GM21717 (cell line): ENCODE results near the gene ATF7IP.
"Not testable (repeated sequence)": the region's sequence is repeated elsewhere in the genome, so short reads cannot be mapped to it uniquely, and the experiment has no call there.

Experiments used
- ATAC-seq: cut with Tn5 transposase; IDR thresholded peaks from one replicate; pipeline ENCODE4 v1.9.1; 2021; ENCODE audit warnings: mild to moderate bottlenecking, moderate library complexity; ENCODE audit not compliant: unreplicated experiment

ATF7IP gene, protein sequence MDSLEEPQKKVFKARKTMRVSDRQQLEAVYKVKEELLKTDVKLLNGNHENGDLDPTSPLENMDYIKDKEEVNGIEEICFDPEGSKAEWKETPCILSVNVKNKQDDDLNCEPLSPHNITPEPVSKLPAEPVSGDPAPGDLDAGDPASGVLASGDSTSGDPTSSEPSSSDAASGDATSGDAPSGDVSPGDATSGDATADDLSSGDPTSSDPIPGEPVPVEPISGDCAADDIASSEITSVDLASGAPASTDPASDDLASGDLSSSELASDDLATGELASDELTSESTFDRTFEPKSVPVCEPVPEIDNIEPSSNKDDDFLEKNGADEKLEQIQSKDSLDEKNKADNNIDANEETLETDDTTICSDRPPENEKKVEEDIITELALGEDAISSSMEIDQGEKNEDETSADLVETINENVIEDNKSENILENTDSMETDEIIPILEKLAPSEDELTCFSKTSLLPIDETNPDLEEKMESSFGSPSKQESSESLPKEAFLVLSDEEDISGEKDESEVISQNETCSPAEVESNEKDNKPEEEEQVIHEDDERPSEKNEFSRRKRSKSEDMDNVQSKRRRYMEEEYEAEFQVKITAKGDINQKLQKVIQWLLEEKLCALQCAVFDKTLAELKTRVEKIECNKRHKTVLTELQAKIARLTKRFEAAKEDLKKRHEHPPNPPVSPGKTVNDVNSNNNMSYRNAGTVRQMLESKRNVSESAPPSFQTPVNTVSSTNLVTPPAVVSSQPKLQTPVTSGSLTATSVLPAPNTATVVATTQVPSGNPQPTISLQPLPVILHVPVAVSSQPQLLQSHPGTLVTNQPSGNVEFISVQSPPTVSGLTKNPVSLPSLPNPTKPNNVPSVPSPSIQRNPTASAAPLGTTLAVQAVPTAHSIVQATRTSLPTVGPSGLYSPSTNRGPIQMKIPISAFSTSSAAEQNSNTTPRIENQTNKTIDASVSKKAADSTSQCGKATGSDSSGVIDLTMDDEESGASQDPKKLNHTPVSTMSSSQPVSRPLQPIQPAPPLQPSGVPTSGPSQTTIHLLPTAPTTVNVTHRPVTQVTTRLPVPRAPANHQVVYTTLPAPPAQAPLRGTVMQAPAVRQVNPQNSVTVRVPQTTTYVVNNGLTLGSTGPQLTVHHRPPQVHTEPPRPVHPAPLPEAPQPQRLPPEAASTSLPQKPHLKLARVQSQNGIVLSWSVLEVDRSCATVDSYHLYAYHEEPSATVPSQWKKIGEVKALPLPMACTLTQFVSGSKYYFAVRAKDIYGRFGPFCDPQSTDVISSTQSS

DNA sequence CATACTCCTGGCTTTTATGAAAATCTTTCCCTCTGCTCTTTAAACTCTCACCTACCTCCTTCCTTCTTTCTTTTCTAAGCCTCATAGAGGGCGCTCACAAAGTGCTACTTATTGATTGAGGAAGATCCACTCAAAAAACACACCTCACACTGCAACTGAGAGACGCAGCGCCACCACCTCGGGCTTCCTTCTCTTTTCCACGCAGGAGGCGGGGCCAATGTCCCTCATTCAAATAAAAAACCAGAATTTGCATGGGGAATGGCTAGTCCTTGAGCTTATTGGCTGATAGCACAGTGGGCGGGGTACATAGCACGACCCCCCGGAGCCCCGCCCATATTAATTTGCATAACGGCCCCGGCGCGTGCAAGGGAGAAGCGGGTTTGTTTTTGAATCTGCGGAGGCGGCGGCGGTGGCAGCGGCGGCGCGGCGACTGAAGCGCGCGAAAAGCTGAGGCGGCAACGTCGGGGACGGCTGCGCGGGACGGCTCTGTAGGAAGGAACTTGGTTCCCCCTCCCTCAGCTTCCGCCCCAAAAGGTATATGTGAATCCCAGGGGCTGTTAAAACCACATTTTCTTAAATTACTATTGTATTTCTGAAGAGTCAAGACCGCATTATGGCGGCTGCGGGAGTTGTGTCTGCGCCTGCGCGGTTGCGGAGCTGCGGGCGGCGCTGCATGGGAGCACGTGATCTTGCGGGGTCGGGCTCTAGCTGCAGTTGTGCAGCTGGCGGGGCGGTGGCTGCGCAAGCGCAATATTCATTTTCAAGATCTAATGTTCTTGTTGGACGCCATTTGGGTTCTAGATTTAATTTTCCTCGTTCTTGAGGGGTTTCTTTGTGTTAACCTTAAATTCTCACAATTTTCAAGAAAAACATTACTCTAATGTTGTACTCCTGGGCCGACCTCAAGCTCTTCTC lies at the start of gene ATF7IP:
Gene ATF7IP (plus strand): TSS at position 389 of the 915 bp plus-strand sequence. CDS start 58,234 bp downstream, outside the sequence.
- peak; percentile 75 for ATAC-seq

DNA sequence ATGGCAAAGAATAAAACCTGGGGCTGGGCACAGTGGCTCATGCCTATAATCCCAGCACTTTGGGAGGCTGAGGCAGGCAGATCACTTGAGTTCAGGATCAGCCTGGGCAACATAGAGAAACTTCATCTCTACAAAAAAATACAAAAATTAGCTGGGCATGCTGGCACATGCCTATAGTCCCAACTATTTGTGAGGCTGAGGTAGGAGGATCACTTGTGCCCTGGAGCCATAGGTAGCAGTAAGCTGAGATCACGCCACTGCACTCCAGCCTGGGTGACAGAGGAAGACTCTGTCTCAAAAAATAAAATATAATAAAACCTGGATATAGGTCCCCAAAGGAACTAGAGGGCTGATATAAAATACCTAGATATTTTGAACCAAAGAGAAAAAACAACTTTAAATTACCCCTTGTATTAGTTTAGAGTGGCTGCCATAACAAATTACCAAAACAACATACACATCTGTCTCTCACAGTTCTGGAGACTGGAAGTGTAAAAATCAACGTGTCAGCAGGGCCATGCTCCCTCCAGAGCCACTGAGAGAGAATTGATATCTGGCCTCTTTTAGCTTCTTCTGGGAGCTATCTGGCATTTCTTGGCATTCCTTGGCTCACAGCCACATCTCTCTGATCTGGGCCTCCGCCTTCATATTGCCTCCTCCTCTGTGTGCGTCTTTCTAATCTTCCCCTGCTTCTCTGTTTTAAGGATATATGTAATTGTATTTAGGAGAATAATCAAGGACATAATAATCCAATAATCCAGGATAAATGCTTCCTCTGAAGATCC lies 47.9 kb upstream of the ATF7IP start:
- ATAC-seq = no peak

DNA sequence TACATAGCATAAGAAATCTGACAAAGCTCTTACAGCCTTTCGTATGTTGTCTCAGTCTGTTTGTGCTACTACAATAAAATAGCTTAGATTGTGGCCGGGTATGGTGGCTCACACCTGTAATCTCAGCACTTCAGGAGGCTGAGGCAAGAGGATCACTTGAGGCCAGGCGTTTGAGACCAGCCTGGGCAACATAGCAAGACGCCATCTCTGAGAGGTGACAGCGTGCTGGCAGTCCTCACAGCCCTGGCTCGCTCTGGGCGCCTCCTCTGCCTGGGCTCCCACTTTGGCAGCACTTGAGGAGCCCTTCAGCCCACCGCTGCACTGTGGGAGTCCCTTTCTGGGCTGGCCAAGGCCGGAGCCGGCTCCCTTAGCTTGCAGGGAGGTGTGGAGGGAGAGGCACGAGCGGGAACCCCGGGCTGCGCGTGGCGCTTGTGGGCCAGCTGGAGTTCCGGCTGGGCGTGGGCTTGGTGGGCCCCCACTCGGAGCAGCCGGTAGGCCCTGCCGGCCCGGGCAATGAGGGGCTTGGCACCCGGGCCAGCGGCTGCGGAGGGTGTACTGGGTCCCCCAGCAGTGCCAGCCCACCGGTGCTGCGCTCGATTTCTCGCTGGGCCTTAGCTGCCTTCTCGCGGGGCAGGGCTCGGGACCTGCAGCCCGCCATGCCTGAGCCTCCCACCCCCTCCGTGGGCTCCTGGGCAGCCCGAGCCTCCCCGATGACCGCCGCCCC lies 45.6 kb upstream of the ATF7IP start:
- not testable (repeated sequence) for ATAC-seq

DNA sequence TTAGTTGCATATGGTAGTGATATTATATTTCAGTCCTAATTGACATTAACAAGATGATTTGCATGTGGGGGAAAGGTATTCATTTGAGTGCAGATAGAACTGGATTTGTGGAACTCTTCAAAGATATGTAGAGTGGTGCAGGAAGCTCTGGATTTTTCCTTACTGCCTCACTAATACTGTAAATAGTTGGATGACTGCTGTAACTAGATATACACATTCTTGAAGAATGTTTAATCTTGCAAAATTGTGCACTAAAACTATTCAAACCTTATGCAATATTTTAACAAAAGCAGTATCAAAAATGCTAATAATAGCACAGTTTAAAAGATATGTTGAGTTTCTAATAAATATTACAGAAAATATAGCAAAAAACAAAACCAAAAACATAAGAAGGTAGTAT lies 43.1 kb upstream of the ATF7IP start:
- no peak for ATAC-seq

DNA sequence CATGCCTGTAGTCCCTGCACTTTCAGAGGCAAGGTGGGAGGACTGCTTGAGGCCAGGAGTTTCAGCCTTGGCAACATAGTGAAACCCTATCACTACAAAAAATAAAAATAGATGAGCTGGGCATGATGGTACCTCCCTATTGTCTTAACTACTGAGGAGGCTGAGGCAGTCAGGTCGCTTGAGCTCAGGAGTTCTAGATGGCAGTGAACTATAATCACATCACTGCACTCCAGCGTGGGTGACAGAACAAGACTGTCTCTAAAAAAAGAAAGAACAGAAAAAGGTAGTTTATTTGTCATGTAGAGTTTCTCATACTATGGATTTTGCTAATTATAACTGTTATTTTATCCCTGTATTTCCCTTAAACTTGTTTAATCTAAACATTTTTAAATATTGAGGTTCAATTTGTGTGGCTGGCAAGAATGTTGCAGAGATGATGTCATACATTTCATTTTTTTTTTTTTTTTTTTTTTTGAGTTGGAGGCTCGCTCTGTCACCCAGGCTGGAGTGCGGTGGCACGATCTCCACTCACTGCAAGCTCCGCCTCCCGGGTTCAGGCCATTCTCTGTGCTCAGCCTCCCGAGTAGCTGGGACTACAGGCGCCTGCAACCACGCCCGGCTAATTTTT lies 39.7 kb upstream of the ATF7IP start:
- no peak for ATAC-seq

DNA sequence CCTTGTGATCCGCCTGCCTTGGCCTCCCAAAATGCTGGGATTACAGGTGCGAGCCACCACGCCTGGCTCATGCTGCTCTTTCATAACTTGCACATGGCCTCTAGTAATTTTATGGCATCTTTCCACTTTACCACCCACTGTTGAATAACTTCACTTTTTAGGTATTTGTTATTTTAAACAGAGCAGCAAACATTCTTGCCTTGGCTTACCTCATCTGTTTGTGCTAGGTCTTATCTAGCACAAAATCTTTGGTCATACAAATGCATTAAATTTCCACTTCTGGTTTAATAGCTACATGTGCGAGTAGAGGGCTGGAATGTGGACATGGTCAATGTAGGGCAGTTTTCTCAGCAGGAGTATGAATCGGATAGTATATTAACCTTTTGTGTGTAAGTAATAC lies 38.8 kb upstream of the ATF7IP start:
- no peak for ATAC-seq

DNA sequence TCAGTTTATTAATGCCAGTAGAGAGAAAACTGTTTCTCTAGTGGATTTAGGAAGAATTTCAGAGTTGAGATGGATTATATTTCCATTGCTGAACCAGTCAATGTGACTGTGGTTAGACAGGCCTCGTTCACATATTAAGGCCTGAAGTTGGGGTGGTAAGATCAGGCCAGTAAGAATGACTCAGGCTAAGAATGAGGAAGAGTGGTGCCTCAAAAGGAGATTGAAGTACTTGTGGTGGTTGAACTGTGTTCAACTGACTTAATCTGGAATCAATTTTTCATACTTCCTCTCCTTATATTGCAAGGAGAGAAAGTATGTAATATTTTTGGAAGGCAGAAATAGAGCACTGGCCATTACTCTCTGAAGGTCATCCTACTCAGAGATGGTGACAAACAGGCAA lies 37.8 kb upstream of the ATF7IP start:
- no peak for ATAC-seq

DNA sequence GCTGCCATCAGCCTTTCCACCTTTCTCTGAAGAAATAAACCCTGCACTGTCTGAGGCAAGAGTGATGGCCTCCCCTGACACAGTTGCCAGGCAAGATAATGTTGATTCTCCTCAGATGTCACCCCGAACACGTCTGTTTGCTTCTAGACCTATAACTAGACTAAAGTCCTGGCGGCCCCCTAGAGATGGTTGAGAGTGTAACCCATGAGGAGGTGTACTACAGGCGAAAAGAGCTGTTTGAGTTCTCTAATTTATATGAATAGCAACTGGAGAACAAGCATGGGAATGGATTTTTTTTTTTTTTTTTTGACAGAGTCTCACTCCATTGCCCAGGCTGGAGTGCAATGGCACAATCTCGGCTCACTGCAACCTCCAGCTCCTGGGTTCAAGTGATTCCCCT lies 33.0 kb upstream of the ATF7IP start:
- no peak for ATAC-seq

DNA sequence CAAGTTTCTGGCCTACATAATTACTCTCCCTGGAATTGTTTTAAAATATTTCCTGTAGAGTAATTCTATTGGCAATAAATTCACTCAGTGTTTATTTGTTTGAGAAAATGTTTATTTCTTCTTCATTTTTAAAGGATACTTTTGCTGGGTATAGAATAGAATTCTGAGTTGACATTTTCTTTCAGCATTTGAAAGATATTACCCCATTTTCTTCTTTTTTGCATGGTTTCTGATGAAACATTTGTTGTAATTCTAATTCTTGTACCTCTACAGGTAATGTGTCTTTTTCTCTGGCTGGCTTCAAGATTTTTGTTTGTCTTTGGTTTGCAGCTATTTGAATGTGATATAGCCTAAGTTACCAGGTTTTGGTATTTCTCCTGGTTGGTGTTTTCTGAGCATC lies 25.1 kb upstream of the ATF7IP start:
- no peak for ATAC-seq

DNA sequence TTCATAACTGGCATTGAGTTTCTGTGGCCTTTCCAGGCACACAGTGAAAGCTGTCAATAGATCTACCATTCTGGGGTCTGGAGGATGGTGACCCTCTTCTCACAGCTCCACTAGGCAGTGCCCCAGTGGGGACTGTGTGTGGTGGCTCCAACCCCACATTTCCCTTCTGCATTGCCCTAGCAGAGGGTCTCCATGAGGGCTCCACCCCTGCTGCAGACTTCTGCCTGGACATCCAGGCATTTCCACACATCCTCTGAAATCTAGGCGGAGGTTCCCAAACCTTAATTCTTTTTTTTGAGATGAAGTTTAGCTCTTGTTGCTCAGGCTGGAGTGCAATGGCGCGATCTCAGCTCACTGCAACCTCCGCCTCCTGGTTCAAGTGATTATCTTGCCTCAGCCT lies 14.0 kb upstream of the ATF7IP start:
- ATAC-seq = not testable (repeated sequence)

DNA sequence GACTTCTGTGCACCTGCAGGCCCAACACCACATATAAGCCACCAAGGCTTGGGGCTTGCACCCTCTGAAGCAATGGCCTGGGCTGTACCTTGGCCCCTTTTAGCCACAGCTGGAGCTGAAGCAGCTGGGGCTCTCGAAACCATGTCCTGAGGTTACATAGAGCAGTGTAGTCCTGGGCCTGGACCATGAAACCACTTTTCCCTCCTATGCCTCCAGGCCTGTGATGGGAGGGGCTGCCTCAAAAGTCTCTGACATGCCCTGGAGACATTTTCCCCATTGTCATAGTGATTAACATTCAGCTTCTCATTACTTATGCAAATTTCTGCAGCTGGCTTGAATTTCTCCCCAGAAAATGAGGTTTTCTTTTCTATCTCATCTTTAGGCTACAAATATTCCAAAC lies 13.4 kb upstream of the ATF7IP start:
- not testable (repeated sequence) for ATAC-seq

DNA sequence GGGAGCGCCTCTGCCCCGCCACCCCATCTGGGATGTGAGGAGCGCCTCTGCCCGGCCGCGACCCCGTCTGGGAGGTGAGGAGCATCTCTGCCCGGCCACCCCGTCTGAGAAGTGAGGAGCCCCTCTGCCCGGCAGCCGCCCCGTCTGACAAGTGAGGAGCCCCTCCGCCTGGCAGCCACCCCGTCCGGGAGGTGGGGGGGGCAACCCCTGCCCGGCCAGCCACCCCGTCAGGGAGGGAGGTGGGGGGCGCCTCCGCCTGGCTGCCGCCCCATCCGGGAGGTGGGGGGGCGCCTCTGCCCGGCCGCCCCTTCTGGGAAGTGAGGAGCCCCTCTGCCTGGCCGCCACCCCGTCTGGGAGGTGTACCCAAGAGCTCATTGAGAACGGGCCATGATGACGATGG lies 10.8 kb upstream of the ATF7IP start:
- not testable (repeated sequence) for ATAC-seq

DNA sequence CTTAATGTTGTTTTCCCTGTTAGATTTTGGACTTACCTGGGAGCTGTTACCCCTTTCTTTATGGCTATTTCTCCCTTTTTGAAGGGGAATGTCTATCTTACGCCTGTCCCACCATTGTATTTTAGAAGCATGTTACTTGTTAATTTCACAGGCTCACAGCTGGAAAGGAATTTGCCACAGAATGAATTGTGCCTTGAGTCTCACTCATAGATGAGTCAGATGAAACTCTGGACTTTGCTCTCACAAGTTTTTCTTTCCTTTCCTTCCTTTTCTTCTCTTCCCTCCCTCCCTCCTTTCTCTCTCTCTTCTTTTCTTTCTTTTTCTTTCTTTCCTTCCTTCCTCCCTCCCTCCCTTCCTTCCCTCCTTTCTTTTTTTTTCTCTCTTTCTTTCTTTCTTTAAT lies 9.3 kb upstream of the ATF7IP start:
- no peak for ATAC-seq

DNA sequence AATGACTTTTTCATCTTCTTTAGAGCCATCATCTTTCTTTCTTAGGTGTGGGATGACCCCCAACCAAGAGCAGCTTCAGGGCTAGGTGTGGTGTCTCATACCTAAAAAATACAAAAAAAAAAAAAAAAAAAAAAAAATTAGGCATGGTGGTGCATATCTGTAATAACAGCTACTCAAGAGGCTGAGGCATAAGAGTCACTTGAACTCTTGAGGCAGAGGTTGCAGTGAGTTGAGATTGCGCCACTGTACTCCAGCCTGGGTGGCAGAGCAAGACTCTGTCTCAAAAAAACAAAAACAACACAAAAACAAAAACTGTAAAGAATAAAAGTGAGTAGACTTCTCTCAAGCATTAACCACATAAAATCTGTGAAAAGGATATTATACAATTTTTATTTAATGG lies 8.0 kb upstream of the ATF7IP start:
- ATAC-seq = no peak

DNA sequence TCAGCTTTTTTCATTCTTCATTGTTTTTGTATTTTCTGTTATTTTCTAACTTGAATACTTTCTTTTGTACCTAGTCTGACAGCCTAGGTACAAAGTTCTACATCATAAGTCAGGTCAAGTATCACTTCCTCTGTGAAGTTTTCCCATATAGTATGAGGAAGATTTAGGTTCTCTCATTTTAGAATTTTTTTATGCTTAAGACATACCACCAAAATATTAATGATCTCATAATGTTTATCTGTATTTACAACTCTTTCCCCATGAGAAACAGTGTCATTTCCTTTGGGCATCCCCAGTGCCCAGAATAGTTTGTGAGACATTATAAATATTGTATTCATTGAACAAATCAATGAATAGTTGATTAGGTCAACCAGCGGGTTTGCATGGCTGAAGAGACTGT lies 3.1 kb upstream of the ATF7IP start:
- peak; percentile 28 for ATAC-seq

DNA sequence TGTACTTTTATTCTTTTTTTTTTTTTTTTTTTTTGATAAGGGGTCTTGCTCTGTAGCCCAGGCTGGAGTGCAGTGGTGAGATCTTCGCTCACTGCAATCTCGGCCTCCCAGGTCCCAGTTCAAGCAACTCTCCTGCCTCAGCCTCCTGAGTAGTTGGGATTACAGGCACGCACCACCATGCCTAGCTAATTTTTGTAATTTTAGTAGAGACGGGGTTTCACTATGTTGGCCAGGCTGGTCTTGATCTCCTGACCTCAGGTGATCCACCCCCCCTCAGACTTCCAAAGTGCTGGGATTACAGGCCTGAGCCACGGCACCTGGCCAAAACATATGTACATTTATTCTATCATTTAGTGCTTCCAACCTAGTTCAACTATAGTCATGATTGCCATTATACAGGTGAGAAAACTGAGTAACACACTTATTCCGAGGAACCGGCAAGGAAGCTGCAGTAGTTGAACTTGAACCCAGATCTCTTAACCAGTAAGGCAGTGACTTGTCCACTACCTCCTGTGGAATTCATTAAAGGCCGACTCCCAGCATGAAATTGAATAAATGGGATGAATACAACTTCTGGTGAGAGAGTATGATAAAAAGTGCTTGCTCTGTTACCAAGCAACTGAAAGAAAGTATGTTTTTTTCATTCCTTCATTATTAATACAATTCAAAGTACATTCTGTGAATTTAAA lies 755 bp upstream of the ATF7IP start:
- no peak for ATAC-seq

DNA sequence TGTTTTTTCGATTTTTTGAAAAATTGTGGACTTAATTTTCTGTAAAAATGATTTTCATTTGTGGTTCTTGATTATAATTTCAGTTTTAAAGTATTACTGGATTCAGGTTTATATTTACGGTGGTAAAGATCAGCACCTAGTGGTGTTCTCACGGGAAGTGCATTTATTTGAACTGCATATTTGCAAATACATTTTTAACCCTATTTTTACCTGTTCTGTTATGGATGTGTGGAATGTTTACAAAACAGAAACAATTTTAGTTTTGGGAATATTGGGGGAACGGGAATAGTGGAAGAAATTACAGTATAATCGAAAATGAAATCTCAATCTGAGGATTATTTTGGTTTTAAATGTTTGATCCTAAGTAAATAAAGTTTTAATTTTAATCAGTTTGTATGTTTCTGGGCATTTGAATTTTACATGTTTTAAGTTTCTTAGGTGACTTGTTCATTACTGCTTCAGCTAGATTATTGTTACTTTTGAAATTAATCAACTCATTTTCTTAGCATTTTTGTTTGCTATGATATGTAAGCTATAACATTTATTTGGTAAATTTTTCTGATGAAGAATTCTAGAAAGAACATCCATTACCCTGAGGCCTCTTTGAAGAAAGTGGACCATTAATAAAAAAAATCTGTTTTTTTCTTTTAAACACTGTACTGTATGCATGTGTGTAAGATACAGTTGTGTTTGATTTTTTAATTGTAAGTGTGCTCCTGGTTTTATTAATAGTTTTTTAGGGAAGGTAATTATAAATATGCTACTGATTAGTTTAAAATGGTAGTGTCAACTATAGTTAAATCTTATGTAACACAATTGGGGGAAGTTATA lies 942 bp downstream of the ATF7IP start:
- ATAC-seq = no peak
